OCI-LY3 (cell line): ENCODE data around the gene MRPL50.

Experiments
- H2AFZ ChIP-seq: fragments of 200-600, 300-600 bp; shearing (Covaris generic); 2 replicates; pipeline ENCODE4 v1.6.0; 2014; ENCODE audit warnings: antibody characterized with exemption, low read depth, low read length
- H3K27ac ChIP-seq: fragments of 200-600, 300-600 bp; sonication (generic); 2 replicates; pipeline ENCODE4 v1.5.1; 2014; ENCODE audit warnings: mild to moderate bottlenecking, low read length, moderate library complexity, mixed read lengths
- H3K27me3 ChIP-seq: fragments of 200-600, 300-600 bp; sonication (generic); 2 replicates; pipeline ENCODE4 v1.6.1; 2014; ENCODE audit warnings: low read depth, low read length, mixed read lengths
- H3K36me3 ChIP-seq: fragments of 200-600, 300-600 bp; sonication (generic); replicated peaks from 2 replicates; pipeline ENCODE3; 2014; ENCODE audit warnings: low read depth, low read length, mixed read lengths
- H3K4me1 ChIP-seq: fragments of 300-600, 200-600 bp; sonication (generic); 2 replicates; pipeline ENCODE4 v1.6.1; 2014; ENCODE audit warnings: low read length, mixed read lengths
- H3K4me2 ChIP-seq: fragments of 200-600, 300-600 bp; sonication (generic); 2 replicates; pipeline ENCODE4 v1.6.1; 2014; ENCODE audit warnings: low read length, mixed read lengths
- H3K4me3 ChIP-seq: fragments of 300-600, 200-600 bp; sonication (generic); 2 replicates; pipeline ENCODE4 v1.5.1; 2014; ENCODE audit warnings: antibody characterized with exemption, mild to moderate bottlenecking, low read length, moderate library complexity
- H3K79me2 ChIP-seq: fragments of 300-600, 200-600 bp; shearing (Covaris generic); 2 replicates; pipeline ENCODE4 v1.6.1; 2014; ENCODE audit warnings: mild to moderate bottlenecking, low read length, mixed read lengths
- H3K9ac ChIP-seq: fragments of 300-600, 200-600 bp; shearing (Covaris generic); 2 replicates; pipeline ENCODE4 v1.6.0; 2014; ENCODE audit warnings: mild to moderate bottlenecking, low read length, moderate library complexity
- H3K9me3 ChIP-seq: fragments of 200-600, 300-600 bp; shearing (Covaris generic); 2 replicates; pipeline ENCODE4 v1.6.1; 2014; ENCODE audit warnings: low read length, mixed read lengths; ENCODE audit not compliant: insufficient read depth
- H4K20me1 ChIP-seq: fragments of 200-600, 300-600 bp; sonication (generic); 2 replicates; pipeline ENCODE4 v1.6.1; 2016; ENCODE audit warnings: low read length, mixed read lengths; ENCODE audit not compliant: insufficient read depth
- EZH2phosphoT487 ChIP-seq: fragments of 200-600 bp; shearing (Covaris generic); IDR thresholded peaks from 2 replicates; pipeline ENCODE4 v1.6.1; 2018; ENCODE audit warnings: antibody characterized with exemption, mixed run types, low read depth
- TF ChIP-seq, protein P1 (sequence below): fragments of 200-600, 300-600 bp; sonication (generic); IDR thresholded peaks from 2 replicates; pipeline ENCODE4 v1.5.1; 2014; ENCODE audit warnings: antibody characterized with exemption, low read length, low read depth

MRPL50 gene

GRCh38 chr9:101432740-101433139, 34.3 kb upstream of the MRPL50 start:
- Histone ChIP-seq H3K36me3 (no peaks in the 10 kb centered on the region), H3K27ac (no peak overlapping the region), H3K27me3 (no peaks in the 10 kb centered on the region), H3K9me3 (no peaks in the 10 kb centered on the region), H2AFZ (no peak overlapping the region), H4K20me1 (no peaks in the 10 kb centered on the region), H3K4me3 (no peak overlapping the region), H3K9ac (no peak overlapping the region), H3K4me1 (peaks cover 15% of the 10 kb centered on the region), H3K79me2 (no peaks in the 10 kb centered on the region), H3K4me2 (no peak overlapping the region)
- TF ChIP-seq EZH2phosphoT487 = no peak
- TF ChIP-seq, protein P1, sequence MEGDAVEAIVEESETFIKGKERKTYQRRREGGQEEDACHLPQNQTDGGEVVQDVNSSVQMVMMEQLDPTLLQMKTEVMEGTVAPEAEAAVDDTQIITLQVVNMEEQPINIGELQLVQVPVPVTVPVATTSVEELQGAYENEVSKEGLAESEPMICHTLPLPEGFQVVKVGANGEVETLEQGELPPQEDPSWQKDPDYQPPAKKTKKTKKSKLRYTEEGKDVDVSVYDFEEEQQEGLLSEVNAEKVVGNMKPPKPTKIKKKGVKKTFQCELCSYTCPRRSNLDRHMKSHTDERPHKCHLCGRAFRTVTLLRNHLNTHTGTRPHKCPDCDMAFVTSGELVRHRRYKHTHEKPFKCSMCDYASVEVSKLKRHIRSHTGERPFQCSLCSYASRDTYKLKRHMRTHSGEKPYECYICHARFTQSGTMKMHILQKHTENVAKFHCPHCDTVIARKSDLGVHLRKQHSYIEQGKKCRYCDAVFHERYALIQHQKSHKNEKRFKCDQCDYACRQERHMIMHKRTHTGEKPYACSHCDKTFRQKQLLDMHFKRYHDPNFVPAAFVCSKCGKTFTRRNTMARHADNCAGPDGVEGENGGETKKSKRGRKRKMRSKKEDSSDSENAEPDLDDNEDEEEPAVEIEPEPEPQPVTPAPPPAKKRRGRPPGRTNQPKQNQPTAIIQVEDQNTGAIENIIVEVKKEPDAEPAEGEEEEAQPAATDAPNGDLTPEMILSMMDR = no peak

GRCh38 chr9:101432171-101432570, 33.8 kb upstream of the MRPL50 start:
- Histone ChIP-seq H3K79me2 (no peaks in the 10 kb centered on the region), H3K4me1 (peaks cover 19% of the 10 kb centered on the region), H3K27ac (no peak overlapping the region), H3K27me3 (no peaks in the 10 kb centered on the region), H2AFZ (no peak overlapping the region), H3K9ac (no peak overlapping the region), H4K20me1 (no peaks in the 10 kb centered on the region), H3K36me3 (no peaks in the 10 kb centered on the region), H3K4me2 (no peak overlapping the region), H3K4me3 (no peak overlapping the region), H3K9me3 (no peaks in the 10 kb centered on the region)
- TF ChIP-seq, protein P1 = no peak
- TF ChIP-seq EZH2phosphoT487 = no peak

GRCh38 chr9:101429736-101430135, 31.3 kb upstream of the MRPL50 start:
- Histone ChIP-seq H3K9me3 (no peaks in the 10 kb centered on the region), H4K20me1 (no peaks in the 10 kb centered on the region), H3K4me2 (no peak overlapping the region), H2AFZ (no peak overlapping the region), H3K4me3 (no peak overlapping the region), H3K9ac (no peak overlapping the region), H3K27ac (no peak overlapping the region), H3K79me2 (no peaks in the 10 kb centered on the region), H3K36me3 (no peaks in the 10 kb centered on the region), H3K27me3 (no peaks in the 10 kb centered on the region), H3K4me1 (peaks cover 14% of the 10 kb centered on the region)
- TF ChIP-seq, protein P1 = no peak
- TF ChIP-seq EZH2phosphoT487 = no peak

DNA sequence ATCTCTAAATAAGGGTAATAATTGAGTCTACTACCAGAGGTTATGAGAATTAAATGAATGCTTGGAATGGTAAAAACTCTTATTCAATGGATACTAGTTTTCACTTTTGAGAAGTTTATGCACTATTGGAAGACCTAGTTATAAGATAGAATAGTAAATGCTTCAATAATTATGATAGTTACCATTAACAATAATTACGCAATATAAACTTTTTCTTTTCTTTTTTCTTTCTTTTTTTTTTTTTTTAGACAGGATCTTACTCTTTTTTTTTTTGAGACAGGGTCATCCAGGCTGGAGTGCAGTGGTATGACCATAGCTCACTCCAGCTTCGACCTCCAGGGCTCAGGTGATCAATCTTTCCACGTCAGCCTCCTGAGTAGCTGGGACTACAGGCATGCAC, 30.5 kb upstream of the MRPL50 start:
- no peak for TF ChIP-seq EZH2phosphoT487
- TF ChIP-seq, protein P1 = no peak
- no peaks in the 10 kb centered on the region for H4K20me1 ChIP-seq
- no peak overlapping the region for H3K4me3 ChIP-seq
- H3K36me3 ChIP-seq = no peaks in the 10 kb centered on the region
- no peaks in the 10 kb centered on the region for H3K79me2 ChIP-seq
- H3K9ac ChIP-seq = no peak overlapping the region
- H3K4me2 ChIP-seq = no peak overlapping the region
- H2AFZ ChIP-seq = no peak overlapping the region
- H3K27me3 ChIP-seq = no peaks in the 10 kb centered on the region
- H3K4me1 ChIP-seq = peaks cover 11% of the 10 kb centered on the region
- no peaks in the 10 kb centered on the region for H3K9me3 ChIP-seq
- H3K27ac ChIP-seq = no peak overlapping the region
